SHP77 (cell line): Measurements from ENCODE around the gene MANEAL.
"Not testable (repeated sequence)": the region's sequence is repeated elsewhere in the genome, so short reads cannot be mapped to it uniquely, and the experiment has no call there.

Source experiments
- DNase-seq, 2 experiments: peaks; one replicate each; lab custom pipeline; 2025; lab: John Stamatoyannopoulos, UW

The MANEAL gene

DNA sequence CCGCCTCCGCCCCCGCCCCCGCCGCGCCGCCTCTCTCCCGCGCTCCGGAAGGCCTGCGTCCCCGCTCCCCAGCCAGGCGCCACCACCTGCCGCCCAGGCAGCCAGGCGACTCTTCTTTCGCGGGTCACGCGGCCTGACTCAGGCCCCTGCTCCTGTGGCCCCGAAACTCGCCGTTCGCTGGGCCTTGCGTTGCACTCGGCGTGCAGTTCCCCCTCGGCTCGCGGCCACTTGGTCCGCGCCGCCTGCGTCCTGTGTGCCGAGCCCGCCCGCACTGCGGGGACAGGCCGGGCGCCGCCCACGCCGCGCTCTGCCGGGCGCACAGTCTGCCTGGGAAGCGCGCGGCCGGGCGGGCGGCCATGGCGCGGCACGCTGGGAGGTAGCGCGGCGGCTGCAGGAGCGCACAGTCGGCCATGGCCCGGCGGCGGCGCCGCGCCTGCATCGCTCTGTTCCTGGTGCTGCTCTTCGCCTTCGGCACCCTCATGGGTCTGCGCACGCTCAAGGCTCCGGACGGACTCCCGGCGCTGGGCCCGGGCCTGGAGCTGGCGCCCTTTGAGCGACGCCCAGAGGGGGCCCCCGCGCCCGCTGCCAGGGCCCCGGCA, at the start of gene MANEAL:
Gene MANEAL, plus strand, starts transcription at position 75 of the 599 bp plus-strand sequence. Its CDS starts 336 bp downstream, at position 411.
- peak in 1 of 2 experiments; percentile 62 for DNase-seq

GRCh38 chr1:37746806-37747205, 46.8 kb upstream of the MANEAL start:
- DNase-seq, result no peak

GRCh38 chr1:37748565-37748964, 45.1 kb upstream of the MANEAL start:
- no peak for DNase-seq

GRCh38 chr1:37752213-37752582, 41.4 kb upstream of the MANEAL start:
- no peak for DNase-seq

GRCh38 chr1:37752583-37753471, 40.8 kb upstream of the MANEAL start:
- DNase-seq, result peak; percentile 10 to 54

DNA sequence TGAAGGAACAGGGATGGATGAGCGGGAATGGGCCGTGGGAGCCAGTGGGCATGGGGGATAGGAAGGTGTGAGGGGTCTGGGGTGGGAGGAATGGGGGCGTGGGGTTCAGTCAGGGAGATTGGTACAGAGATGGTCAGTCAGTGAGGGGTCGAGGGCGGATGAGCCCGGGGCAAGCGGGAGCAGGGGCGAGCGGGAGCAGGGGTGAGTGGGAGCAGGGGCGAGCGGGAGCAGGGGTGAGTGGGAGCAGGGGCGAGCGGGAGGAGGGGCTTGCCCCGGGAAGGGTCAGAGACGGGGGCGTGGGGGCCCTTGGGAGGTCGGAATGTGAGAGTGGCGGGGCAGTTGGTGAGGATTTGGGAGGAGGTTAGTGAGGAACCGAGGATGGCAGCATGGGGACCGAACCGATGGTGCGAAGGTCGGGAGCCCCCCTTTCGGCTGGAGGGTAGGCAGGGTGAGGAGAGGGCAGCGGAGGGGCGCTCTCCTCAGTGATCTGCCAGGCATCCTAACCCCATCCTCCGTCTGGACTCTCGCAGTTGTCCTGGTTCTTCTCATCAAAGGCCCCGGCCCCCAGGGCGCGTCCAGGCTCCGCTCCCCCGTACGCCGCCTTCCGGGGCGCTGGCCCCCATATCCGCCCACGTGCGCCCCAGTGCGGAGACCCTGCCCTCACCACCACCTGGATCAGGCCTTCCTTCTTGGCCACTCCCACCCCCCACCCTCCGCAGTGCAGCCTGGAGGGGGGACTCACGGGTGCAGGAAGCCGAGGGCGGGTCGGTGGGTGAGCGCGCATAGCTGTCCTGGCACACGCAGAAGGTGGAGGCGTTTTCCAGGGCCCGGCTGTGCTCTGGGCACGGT, 40.0 kb upstream of the MANEAL start:
- DNase-seq, result no peak

GRCh38 chr1:37755290-37755689, 38.4 kb upstream of the MANEAL start:
- DNase-seq, result no peak

DNA sequence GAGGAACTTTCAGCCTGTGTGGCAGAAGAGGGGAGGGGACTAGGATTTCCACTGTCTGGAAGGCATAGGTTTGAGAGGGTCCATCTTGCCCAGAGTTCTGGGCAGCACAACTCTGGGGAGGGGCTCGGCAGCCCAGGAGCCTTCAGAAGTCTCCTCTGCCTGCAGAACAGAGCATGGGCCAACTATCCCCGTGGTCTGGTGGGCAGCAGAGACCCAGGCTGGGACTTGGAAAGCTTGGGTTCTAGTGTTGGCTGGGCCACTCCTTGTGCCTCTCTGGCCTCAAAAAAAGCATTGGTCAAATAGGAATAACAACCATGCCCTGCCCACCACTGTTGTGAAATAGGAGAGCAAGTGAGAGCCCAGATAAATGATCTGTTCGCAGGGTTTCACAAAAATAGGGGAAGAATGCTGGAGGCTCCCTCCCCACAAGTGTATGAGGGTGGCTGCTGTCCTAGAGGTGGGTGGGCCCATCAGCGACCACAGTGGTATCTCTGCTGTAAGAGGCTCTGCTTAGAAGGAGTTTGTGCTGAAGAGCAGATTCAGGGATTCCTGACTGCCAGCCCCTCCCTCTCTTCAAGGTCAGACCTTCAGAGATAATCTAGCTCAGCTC, 37.6 kb upstream of the MANEAL start:
- DNase-seq, result no peak

DNA sequence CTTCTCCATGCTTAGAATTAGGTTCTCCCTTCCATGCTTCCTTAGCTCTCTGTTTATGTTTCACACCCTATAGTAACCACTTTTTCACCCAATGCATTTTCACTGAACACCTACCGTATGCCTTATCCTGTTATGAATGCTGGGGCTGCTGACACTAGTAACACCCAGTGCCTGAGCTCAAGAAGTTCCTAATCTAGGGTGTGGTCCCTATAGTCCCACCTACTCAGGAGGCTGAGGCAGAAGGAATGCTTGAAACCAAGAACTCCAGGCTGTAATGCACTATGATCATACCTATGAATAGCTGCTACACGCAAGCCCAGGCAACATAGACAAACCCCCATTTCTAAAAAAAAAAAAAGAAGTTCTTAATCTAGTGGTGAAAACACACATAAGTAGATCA, 34.2 kb upstream of the MANEAL start:
- DNase-seq, result no peak

DNA sequence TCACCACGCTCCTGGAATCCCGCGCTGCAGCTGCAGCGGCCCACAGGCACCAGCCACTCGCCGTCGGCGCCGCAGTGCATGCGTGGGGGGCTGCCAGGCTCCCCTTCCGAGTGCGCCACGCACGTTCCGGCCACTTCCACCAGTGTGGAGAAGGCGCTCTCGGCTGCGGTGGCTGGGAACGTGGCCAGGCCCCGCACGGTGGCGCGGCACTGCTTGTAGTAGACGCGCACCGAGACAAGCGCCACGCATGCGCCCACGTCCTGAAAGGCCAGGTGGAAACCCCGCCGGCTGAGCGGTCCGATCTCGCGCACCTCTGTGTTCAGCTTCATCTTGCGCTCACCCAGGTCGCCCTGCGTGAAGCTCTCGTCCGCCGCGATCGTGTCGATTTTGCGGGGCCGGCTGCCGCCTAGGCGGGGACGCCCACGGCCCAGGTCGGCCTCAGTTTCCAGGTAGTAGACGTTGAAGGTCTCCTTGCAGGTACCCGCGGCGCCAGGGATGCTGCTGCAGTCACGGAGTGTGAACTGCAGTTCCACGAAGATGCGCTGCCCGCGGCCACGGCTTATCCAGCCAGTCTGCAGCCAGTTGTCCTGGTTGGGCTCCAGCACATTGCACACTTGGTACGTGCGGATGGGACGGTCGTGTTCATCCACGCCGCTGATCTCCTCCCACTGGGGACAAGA, 32.1 kb upstream of the MANEAL start:
- DNase-seq, result no peak

DNA sequence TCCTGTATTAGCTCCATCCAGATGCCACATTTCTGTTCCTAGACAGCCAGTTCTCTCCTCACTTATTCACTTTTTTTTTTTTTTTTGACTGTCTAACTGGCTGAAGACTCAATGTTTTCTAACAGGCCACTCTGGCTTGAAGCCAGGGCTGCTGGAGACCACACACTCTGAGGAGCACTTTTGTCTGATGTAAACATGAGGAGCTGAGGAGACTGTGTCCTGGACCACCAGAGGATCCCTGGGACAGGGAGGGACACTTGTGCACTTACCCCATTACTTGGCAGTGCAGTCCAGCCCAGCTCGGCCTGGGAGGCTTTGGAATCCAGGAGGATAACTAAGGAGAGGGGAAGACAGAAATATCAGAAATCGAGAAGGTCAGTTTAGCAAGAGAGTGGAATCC, 31.1 kb upstream of the MANEAL start:
- no peak for DNase-seq

- no peak for DNase-seq
Observed at GRCh38 chr1:37763791-37764413, 29.7 kb upstream of the MANEAL start.

DNA sequence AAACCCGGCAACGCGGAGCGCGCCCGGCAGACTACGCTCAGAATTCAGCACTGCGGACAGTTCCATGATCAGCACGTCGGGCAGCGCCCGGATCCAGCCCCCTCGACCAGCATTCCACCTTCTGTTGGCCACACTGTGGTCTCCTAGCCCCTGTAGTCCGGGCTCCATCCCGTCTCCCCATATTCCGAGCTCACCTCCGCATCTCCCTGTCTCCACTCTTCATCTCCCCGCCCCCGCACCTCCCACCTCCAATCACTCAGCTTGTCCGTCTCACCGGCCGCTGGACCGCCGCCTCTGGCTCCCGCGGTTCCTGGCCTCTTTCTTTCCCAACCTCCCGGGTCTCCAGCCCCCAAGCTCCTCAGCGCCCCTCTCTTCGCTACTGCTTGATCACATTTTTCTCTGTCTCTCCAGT, 29.2 kb upstream of the MANEAL start:
- DNase-seq, result no peak

DNA sequence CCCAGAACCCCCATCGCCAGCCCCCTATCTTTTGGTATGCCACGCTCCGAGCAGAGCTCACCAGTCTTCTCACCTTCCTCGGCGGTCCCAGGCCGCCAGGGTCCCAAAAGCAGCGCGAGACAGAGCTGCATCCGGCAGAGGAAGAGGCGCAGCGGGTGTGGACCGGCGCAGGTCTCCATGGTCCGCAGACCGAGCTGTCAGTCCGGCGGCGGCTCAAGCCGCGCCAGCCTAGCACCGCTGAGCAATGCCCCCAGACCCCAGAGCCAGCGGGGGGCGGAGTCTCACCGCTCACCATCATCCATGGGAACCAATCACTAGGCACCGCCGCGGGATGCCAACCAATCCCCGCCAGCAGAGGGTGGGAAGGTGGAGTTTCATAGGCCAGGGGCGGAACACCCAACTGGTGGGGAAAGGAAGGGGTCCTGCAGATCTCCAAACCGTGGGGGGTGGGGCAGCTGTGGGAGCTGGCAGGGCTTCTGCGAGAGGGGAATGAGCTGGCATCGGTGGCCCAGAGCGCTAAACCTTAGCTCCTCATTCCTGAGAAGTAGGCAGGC, 28.7 kb upstream of the MANEAL start, which contains the start of gene EPHA10:
Gene EPHA10, minus strand, starts transcription at position 233 of the 554 bp plus-strand sequence. Its CDS starts 54 bp downstream, at position 179.
- peak; percentile 14 to 18 for DNase-seq

GRCh38 chr1:37765916-37766664, 27.6 kb upstream of the MANEAL start:
- peak; percentile 33 to 48 for DNase-seq

- no peak for DNase-seq
Observed at GRCh38 chr1:37767488-37767887, 26.2 kb upstream of the MANEAL start.

- not testable (repeated sequence) for DNase-seq
Observed at GRCh38 chr1:37771440-37771839, 22.2 kb upstream of the MANEAL start.

- DNase-seq, result no peak
Observed at GRCh38 chr1:37776946-37777516, 16.6 kb upstream of the MANEAL start.

GRCh38 chr1:37778654-37779053, 15.0 kb upstream of the MANEAL start:
- no peak for DNase-seq
